Peyer's patch (tissue), 4 donors: Measurements from ENCODE around the gene FGD5.

Experiments used
- POLR2A ChIP-seq, 2 donors: fragments of 450-650 bp; IDR thresholded peaks; one replicate each; pipeline ENCODE4 v1.5.1; 2017; ENCODE audit warnings: antibody characterized with exemption in 2 of 2, mild to moderate bottlenecking in 2 of 2, moderate library complexity in 2 of 2
- TF ChIP-seq, protein P1 (sequence below), 6 experiments: fragments of 450-650 bp in 4 of 6; fragments of 200-600 bp in 2 of 6; sonication (generic) in 1 of 6; IDR thresholded peaks; one replicate each; pipeline ENCODE4 v1.5.1; 2017 to 2019; ENCODE audit warnings: antibody characterized with exemption in 6 of 6, mild to moderate bottlenecking in 3 of 6, moderate library complexity in 1 of 6

DNA sequence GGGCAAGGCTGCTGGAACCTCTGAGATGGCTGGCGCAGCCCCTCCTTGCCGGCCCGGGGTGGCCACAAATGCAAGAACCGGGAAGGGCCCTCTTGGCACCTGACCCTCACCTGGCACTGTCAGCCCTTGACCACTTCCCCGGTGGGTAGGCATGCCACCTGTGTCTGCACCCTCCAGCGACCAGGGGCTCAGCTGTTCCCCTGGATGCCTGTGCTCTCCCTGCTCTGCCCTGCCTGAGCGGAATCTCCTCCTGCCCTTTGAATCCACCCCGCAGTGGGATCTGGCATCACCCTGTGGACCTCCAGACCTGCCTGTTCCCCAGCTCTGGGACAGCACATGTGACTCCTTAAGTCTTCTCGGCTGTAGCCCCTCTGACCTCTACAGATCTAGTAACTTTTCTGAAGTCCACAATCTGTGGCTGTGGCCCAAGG lies 26.1 kb upstream of the FGD5 start:
- TF ChIP-seq, protein P1, sequence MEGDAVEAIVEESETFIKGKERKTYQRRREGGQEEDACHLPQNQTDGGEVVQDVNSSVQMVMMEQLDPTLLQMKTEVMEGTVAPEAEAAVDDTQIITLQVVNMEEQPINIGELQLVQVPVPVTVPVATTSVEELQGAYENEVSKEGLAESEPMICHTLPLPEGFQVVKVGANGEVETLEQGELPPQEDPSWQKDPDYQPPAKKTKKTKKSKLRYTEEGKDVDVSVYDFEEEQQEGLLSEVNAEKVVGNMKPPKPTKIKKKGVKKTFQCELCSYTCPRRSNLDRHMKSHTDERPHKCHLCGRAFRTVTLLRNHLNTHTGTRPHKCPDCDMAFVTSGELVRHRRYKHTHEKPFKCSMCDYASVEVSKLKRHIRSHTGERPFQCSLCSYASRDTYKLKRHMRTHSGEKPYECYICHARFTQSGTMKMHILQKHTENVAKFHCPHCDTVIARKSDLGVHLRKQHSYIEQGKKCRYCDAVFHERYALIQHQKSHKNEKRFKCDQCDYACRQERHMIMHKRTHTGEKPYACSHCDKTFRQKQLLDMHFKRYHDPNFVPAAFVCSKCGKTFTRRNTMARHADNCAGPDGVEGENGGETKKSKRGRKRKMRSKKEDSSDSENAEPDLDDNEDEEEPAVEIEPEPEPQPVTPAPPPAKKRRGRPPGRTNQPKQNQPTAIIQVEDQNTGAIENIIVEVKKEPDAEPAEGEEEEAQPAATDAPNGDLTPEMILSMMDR (IDR thresholded peaks at IDR 0.05), result no peak
- no peak for TF ChIP-seq POLR2A (IDR thresholded peaks at IDR 0.05)
